ENCODE measurements around the gene DAPK1.

DAPK1 gene

DNA sequence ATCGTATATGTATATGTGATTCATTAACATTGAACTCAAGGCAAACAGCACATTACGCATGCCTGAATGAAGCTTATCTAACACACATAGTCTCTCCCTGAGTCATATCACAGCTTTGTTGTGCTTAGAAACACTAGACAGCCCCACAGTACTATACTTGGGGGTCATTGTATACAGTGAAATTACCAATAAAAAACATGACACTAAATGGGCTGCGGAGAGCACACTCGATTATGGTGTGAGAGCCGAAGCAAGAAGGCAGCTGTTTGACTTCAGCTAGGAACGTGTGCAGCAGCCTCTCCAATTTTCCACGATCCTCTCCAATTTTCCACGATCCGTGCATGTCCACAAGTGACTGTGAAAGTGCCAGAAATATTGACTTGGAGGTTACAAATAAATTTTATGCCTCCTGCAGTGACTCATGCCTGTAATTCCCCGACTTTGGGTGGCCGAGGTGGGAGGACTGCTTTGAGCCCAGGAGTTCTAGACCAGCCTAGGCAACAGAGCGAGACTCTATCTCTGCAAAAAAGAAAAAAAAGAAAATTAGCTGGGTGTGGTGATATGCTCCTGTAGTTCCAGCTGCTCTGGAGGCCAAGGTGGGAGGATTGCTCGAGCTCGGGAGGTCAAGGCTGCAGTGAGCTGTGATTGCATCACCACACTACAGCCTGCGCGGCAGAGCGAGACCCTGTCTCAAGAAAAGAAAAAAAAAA is 102.4 kb downstream of the DAPK1 start:
- no peak for DNase-seq

DNA sequence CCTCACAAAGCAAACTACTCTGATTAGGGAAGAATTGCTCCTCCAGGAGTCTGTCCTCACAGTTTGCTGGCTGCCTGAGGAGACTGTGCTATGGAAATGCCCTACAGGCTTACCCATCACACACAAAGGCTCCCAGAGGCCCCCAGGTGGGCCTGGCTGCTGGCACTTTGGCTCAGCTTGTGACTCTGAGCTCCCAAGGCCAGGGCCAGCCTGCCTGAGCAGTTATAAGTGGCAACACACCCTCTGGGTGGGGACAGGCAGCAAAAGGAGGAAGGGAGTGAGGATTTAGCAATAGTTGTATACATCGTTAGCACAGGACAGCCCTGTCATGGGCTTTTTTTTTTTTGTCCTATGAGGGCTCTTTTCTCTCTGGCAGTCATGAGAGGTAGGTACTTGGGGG is 103.5 kb downstream of the DAPK1 start:
- DNase-seq: peak; percentile 20

DNA sequence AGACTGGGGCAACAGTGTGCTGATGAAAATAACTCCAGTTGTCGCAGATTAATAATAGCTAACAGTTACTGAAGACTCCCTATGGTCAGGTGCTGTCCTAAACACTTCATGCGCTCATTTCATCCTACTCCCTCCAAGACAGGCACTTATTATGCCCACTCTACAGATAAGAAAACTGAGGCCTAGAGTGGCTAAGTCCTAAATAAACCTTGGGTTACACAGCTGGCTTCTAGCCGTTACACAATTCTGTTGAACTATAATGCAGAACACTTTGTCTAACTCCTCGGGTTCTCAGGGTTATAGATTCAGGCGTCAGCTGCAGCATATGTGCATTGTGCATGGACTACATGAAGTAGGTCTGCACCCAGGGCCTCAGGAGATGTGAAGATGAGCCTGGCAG is 103.9 kb downstream of the DAPK1 start:
- DNase-seq: no peak

DNA sequence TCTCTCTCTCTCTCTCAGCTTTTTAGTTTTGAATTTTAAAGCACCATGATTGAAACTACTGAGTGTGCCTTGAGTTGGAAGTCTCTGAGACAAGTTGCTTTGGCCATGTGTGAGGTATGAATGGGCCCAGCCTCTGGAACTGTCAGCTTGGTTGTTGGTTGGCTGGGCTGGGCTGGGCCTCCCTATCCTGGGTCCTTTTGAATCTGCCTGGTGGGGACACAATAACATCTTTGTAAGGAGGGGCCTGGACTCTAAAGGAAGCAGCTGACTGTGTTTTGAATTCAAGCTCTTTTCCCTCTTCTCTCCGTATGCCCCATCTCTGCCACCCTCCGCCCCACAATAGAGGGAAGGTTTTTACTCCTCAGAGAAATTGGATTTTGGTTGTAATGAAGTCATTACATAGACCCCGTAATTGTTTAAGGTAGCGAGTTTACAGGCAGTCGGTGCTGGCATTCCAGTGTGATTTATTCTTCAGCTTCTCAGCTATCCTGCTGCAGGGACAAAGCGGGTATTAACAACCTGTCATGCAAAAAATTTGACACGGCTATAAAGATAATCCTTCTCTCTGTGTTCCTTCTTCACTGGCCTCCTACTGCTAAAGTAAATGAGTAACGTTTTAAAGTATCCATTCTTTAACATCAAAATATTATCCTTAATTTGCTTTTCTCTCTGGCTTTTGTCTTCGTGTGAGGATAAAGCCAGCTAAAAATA is 105.4 kb downstream of the DAPK1 start:
- DNase-seq: no peak

DNA sequence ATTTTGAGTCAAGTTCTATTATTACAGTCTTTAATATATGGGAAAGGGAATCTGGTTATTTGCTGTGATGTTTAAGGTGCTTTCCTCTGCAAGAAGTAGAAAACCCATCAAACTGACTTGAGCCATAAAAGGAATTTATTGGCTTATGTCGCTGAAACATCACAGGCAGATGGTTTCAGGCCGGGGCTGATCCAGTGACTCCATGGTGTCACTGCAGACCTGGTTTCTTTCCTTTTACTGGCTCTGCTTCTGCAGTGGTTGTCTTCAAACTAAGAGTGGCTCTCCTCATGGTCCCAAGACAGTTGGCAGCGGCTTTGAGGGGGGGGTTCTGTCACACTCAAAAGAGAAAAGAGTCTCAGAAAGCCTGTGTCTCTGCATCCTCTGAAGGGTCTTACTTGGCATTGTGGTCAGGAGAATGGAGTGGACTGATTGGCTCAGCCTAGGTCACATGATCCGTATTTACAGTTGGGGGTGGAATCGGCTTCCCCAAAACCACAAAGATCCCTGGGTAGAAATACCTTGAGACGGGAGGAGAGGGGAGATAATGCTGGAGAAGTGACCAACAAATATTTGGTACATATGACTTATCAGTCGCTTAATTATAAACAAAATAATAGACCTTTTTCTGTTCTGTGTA is 106.3 kb downstream of the DAPK1 start:
- DNase-seq: no peak

DNA sequence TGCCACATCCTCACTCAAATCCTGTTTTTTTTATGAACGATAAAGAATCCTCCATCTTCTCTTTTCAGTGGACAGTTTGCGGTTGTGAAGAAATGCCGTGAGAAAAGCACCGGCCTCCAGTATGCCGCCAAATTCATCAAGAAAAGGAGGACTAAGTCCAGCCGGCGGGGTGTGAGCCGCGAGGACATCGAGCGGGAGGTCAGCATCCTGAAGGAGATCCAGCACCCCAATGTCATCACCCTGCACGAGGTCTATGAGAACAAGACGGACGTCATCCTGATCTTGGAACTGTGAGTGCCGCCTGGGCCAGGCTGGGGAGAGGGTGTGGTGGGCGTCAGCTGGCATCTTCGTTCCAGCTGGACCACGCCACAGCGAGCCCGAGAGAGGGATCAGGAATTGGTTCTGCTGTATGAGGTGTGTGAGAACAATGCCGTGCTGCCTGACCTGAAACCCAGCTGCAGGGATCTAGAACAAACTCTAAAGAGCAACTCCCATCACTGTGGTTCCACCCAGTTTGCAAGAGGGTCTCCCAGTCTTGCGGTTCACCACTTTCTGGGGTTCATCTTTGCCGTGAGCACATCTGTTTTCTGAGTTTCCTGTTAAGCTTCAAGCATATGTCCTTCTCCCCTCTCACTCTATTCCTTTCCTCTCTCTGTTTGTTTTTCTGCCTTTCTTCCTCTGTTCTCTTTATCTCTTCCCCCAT is 107.4 kb downstream of the DAPK1 start:
- DNase-seq: no peak

DNA sequence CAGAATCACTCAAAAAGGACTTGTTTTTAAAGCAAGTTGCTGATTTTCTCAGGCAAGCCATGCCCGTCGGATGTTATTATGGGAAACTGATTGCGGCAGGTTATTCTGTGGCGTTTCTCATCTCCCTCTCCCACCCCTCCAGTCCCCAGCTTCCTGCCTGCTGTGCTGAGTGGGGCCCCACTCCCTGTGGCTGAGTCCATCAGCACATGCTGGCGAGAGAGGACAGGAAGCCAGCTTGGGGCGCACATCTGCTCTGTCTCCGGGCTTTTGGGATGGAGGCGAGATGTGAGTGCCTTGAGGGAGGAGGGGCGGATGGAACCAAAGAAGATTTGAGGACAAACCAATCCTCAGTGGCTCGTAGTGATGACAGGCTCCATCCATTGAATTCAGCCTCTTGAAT is 108.0 kb downstream of the DAPK1 start:
- DNase-seq: no peak

DNA sequence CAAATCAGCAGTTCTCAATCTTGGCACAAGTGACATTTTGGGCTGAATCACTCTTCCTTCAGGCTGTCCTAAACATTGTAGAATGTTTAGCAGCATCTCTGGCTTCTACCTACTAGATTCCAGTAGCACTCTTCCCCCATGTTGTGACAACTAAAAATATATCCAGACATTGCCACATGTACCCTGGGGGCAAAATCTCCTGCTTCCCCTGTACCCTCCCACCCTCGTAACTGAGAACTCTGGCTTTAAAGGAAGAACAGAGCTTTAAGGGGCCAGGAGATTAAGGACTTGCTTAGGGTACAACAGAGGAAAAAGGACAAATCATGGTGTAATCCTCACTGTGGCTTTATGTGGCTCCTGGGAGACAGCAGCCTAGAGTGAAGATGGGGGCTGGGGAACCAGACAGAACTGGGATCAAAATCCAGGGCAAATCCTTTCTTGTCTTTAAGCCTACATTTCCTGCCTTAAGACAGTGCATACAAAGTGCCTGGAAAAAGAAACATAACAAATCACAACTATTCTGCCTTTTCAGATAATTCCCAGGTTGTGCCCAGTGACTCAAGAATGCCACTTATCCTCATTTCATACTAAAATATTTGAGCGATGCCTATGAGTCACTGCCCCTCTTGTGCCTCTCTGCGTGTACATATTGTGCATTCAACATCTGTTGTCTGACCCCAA is 109.3 kb downstream of the DAPK1 start:
- no peak for DNase-seq

DNA sequence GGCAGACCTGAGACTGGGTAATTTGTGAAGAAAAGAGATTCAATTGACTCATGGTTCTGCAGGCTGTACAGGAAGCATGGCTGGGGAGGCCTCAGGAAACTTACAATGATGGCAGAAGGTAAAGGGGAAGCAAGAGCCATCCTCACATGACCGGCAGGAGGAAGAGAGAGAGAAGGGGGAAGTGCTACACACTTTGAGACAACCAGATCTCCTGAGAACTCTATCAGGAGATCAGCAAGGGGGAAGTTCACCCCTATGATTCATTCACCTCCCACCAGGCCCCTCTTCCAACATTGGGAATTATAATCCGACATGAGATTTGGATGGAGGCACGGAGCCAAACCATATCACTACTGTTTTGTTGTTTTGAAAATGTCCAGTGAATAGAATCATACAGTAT is 110.2 kb downstream of the DAPK1 start:
- no peak for DNase-seq

DNA sequence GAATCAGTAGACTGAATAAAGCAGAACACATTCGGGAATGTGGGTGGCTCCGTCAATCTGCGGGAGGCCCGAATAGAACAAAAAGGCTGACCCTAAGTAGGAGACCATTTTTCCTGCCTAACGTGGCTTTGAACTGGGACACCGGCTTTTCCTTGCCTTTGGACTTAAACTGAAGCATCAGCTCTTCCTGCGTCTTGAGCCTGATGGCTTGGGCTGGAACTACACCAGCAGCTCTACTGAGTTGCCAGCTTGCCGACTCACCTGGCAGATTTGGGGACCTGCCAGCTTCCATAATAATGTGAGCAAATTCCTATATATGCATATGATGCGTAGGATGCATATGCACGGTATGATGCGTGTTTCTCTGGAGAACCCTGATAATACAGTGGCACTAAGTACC is 111.3 kb downstream of the DAPK1 start:
- no peak for DNase-seq

DNA sequence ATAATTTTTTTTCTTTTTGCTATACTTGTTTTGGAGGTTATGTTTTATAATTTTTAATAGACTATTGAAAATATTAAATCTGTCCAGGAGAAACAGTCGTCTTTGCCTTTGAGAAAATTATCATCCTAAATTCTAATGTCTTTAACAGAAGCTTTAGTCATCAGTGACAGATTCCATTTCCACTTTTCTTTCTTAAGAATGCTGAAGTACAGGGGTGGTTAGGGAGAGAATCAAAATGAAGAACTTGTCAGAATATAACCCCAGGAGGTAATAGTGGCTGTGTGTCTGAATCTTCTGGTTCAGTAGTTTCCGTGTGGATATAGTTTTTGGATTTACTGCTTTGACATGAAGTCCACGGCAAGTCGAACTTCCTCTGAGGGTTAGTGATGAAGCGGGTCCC is 111.8 kb downstream of the DAPK1 start:
- no peak for DNase-seq

DNA sequence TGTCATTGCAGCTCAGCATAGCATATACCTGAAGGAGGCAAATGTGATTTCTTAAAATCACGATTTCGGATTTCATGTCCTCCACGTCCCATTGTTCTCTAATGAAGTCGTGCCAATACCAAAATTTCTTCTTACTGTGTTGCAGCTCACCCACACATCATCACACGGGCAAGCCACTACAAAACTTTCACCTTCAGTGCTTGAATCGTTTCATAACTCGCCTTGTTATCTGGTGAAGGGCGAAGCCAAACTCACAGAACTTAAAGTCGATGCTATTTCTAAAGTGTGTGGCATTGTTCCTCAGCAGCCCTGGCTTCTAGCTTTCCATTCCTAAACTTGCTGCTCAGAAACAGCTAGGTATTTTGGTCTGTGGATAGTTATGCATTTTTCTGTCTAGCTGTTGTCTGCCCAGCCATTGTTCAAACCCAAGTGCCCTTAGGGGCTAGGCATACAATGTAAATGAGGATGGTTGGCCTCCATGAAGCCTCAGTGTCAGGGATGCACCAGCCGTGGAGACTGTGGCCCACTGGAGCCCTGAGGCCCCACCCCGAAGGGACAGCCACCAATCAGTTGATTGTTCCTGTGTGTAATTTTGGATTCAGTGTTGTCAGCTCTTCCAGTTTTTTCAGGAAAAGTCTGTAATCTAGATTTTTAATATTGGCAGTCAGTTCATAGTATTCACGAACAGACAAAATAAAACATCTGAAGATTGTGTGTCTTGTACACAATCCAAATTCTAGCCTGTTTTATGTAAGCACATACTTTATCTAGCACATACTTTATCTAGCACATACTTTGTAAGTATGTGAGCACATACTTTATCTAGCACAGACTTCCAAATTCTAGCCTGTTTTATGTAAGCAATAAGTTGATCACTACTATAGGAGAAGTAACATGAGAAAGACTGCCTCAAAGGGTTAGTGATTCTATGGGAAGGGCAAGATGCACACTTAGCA is 112.8 kb downstream of the DAPK1 start:
- DNase-seq: no peak

DNA sequence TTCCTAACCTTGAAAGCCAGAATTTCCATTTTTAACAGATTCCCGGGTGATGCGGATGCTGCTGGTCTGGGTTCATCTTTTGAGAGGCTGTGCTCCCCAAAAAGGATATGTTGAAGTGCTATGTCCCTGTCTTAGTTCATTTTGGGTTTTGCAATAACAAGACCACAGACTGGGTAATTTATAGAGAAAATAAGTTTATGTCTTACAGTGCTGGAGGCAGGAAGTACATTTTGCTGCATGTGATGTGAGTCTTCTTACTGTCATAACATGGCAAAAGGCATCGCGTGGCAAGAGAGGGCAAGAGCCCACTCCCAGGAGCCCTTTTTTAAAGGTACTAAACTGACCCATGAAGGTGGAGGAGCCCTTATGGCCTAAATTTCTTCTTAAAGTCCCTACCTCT is 114.1 kb downstream of the DAPK1 start:
- DNase-seq: no peak

DNA sequence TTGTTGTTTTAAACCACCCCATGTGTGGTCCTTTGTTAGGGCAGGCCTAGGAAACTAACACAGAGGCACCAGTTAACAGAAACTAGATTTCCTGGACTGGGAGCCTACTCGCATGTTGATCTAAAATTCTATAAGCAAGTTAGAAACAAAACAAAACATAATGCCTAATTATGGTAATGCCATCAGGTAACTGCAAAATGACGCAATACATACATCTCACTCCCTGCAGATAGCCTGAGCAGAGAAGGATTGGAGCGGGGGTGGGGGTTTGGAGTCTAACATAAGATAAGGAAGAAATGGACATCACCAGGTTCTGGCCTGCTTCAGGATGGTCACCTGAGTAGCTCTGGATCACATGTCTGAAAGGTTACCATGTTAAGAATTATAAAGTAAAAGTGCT is 114.9 kb downstream of the DAPK1 start:
- DNase-seq: no peak

DNA sequence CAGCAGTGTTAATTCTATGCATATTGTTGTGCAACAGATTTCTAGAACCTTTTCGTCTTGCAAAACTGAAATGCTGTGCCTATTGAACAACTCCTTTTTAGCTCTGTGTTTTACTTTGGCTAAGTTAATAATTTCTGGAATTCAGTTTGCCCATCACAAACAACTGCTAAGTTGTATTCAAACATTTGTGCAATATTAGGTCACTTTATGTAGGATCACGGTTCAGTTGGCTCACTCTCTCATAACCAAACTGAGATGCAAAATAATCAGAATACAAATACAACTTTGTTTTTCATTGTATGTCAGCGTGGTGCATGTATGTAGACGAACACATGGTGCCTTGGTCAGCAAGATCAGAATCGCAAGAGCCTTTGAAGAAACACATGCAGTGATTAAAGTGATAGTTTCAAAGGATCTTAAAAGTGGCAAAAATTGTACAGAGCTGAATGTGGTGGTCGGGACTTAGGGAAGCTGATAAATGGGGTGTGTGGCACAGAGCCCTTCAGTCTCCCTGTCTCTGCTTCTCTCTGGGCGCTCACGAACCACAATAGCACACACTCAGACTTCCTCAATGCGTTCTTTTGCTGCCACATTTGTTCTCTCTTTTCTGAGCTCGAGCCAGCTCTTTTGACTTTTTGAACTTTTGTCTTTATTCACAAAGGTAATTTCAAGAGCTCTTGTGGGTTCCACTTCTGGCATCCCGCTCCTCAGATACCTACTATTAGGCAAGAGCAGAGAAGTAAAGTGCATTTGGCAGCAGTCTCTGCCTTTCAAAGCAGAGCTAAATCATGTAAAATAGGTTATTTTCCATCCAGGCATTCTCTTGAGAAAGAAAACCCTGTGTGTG is 115.8 kb downstream of the DAPK1 start:
- DNase-seq: no peak

DNA sequence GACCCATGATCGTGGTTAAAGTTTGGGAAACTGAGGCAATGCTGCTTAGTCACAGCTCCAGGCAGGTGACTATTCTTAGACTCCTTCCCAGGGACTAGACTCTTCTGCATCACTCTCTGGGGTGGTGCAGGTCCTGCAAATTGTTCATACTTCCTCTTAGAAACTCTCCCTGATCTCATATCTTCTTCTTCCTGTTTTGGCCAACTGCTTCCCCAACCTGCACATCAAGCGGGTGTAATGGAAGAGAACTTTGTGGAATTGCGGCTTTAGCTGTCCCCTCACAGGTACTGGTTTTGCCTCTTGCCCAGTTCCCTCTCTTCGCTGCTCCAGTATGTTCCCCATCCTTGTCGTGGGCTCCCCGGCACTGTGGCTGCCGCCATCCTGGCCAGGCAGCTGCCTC is 116.7 kb downstream of the DAPK1 start:
- no peak for DNase-seq

DNA sequence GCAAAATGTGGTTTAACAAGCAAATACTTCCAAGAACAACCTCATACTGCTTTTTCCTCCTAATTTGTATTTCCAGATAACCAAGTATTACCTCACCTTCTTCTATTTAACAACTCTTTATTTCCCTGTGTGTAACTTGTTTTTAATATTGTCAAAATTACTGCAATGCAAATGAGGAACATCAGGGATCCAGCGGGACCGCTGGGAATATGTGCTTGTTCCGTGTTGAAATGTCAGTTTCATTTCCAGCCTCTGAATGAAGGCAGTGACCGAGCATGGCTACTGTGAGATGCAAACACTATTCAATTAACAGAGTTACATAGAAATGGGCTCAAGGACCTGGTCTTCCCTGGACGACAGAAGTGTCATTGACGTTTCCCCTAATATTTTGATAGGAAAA is 117.5 kb downstream of the DAPK1 start:
- no peak for DNase-seq

DNA sequence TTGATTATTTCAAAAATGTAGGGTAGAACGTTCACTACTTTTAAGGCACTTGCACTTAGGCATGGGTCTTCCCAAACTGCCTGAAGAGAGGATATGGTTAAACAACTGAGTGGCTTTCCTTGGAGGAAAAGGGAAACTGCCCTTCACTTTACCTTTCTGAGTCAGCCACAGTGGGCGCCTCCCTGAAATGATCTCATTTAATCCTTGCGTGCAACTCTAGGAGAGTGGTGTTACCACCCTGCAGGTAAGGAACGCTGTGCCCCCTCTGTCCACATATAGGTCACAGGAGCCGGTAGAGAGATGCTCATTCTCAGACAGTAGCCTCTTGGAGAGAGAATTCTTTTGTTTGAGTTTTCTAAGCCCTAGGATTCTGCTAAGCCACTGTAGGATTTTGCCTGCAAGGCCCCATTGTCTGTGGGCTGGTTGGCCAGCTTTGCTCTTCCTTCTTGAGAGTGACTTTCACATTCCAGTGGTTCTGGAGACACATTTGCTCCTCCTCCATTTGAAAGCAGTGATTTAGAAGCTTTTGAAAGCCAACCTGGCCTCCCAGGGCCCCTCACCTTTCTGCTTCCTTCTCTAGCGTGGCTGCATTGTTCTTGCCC is 118.0 kb downstream of the DAPK1 start:
- no peak for DNase-seq

DNA sequence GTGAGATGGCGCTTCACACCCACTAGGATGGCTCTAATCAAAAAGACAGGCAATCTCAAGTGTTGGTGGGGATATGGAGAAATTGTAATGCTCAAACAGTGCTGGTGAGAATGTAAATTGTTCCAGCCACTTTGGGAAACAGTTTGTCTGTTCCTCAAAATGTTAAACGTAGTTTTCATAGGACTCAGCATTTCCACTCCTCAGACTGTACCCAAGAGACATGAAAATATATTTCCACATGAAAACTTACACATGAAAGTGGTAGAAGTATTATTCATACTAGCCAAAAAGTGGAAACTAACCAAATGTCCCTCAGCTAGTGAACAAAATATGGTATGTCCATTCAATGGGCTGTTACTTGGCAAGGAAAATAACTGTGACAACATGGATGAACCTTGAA is 120.6 kb downstream of the DAPK1 start:
- no peak for DNase-seq

DNA sequence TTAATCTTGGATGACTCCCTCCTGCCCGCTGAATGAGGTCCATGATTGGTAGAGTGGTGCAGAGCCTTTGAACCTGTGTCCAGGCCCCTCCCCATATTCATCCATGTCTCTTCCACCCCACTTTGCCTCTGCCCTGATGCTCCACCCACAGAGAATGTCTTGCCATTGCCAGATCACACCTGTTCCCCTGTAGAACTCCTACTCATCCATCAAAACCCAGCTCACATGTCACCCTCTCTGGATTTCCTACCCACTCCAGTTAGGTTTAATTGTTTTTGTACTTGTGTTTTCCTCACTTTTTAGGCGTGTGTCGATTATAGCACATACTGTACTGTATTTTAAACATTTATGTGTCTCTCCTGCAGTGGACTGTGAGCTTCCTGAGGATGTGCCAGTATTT is 121.3 kb downstream of the DAPK1 start:
- no peak for DNase-seq

DNA sequence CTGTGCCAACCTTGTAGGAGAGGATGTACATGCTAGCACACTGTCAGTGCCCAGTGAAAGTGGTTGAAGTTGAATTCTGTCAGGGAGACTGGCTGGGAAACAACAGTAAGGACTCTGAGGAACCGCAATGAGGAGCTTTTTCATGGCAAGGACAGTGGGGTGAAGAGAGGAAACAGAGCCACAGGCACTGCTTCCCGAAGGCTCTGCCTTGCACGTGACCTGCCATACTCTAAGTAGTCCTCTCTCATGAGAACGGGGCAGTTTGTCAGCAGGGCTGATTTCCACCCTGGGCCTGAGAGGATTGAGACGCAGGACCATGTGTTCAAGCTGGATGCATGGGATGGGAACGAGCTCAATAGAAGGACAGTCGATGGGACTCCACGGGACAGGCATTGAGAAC is 121.7 kb downstream of the DAPK1 start:
- DNase-seq: no peak

Data from NCI-H2029 treated with DMSO at 0.1 percent for 48 hours (cell line).